Activated gamma-delta T cell (primary cell): ENCODE results near the gene MRPS14.
"Not testable (repeated sequence)": the region's sequence is repeated elsewhere in the genome, so short reads cannot be mapped to it uniquely, and the experiment has no call there.

Source experiments
- DNase-seq: peaks from one replicate; lab custom pipeline; 2025; lab: John Stamatoyannopoulos, UW

The MRPS14 gene

DNA sequence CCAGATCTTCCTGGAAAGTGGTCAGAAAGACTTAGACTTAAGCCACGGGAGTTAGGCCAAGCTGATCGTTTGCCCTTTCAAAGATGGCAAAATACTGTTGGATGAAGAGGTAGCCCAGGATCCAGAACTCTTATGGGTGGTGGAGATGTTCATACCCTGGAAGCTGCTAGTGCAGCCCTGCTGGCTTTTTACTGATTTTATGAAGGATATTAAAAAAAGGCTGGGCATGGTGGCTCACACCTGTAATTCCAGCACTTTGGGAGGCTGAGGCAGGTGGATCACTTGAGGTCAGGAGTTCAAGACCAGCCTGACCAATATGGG is 657 bp upstream of the MRPS14 start:
- not testable (repeated sequence) for DNase-seq

DNA sequence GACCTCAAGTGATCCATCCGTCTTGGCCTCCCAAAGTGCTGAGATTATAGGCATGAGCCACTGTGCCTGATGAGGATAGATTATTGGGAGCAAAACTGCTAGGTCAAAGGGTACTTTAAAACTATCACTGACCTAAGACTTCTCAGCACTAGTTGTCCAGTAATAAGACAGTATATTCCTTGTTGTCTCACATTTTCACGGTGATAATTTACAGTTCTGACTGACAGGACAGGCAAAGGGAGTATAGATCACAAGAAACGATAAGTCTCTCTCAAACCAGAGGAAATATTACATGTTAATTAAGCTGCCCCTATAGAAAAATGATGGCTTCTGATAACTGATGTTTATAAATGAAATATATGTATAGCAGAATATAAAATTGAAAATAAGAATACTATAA is 3.7 kb downstream of the MRPS14 start:
- DNase-seq: no peak

DNA sequence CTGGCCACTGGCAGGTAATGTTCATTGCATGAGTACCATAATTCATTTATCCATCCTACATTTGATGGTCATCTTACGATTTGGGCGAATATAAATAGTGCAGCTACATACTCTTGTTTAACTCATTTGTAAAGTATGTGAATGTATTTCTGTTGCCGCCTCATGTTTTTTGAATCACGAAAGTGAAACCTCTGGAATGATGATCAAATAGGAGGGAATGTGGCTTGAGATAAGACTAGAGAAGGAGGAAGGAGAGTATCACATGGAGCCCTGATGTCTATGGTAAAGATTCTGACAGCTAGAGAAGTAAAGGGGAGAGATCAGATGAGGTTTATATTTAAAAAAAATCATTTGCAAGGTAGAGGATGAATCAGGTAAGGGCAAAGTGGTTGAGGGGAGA is 8.0 kb downstream of the MRPS14 start:
- no peak for DNase-seq

GRCh38 chr1:175013445-175013844 is 9.8 kb downstream of the MRPS14 start:
- DNase-seq: no peak

- DNase-seq: no peak
These were observed 13.7 kb downstream of the MRPS14 start for GRCh38 chr1:175009532-175009931.

- DNase-seq: no peak
These were observed 18.0 kb downstream of the MRPS14 start for GRCh38 chr1:175005085-175005783.

DNA sequence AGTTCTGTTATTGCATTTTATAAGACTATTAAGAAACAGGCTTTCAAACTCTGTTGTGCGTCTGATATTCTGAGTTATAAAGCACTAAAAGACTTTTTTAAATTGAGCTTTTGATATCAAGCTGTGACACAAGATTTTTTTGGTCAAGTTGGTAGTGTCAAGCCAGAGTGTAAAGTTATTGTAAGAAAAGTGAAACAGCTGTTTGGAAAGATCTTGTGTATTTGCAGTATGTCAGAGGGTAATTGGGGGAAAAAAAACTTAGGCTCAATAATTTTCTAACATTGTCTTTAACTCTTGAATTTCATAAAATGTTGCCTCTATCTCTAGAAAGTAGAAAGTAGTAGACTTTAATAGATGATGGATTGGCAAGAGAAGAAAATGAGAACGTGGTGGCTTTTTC is 19.7 kb downstream of the MRPS14 start:
- no peak for DNase-seq

GRCh38 chr1:175002910-175003517 is 20.2 kb downstream of the MRPS14 start:
- DNase-seq: no peak

DNA sequence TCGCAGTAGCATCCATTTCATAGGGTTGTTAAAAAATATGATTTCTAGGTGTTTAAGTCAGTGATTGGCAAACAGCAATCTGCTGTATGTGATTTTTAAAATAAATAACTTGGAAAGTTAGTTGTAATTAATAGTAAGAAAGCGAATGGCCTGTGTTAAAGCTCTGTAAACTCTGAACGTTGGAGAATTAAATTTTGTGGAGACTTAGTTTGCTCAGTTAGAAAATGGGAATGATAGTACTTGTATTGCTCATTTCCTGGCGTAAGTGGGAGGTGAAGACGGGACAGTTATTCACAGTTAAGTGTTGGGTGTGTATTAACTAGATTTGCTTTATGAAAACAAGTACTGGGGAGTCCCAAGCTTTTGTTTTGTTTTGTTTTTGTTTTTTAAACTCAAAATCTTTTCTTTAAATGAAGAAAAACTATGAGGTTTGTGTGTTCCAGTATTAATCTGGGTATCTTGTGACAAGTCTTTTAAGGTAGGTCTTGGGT is 22.5 kb downstream of the MRPS14 start:
- no peak for DNase-seq

- peak; percentile 56 for DNase-seq
These were observed 23.1 kb downstream of the MRPS14 start, which contains the start of gene CACYBP for GRCh38 chr1:174999936-175000696. Gene CACYBP (plus strand): TSS chr1:174999947. CDS start chr1:175000181, 234 bp downstream.

DNA sequence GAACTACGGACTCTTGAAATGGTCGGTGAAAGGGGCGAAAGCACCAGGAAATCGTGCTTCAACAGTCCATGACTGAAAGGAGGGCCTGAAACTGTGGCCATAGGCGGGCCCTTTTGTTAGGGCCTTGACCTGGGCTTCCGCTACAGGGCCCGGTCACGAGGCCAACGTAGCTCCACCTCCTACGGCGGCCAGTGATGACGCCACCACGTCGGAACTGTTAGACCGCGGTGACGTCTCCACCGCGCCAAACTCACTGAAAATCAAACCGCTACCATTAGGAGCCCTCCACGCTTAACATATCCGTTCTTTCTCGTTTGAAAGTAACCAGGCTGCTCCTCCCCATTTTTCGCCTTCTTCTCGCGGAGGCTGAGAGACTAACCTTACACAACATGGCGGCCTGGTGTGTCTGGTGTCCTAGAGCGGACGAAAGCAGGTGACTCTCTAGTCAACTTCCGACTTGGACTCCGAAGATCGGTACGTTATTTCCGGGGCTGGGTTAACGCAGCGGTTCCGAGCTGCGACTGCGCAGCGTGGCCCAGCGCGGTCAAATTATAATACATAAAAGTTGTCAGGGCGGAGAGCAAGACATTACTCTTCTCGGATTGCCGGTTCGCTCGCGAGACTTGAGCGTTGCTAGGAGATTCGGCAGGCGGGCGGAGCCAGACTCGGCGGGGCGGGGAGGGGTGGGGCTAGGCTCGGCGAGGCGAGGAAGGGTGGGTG is 23.8 kb downstream of the MRPS14 start:
- DNase-seq: peak; percentile 96

GRCh38 chr1:174998569-174999215 is 24.5 kb downstream of the MRPS14 start:
- DNase-seq: no peak

DNA sequence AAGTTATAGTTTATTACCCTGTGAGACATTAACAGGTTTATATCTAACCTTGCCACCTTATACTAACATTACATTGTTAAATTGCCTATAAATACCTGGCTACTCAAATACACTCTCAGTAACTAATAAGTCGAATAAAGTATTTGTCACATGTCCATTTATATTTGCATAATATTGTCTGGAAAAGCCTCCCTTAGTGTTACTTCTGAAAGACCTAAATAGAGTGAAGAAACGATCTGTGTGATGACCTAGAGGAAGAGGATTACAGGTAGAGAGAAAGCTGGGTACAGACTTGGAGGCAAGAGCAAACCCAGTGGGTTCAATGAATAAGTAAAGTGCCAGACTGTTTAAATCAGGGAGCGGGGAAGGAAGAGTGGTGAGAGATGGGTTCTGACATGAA is 26.2 kb downstream of the MRPS14 start:
- no peak for DNase-seq

DNA sequence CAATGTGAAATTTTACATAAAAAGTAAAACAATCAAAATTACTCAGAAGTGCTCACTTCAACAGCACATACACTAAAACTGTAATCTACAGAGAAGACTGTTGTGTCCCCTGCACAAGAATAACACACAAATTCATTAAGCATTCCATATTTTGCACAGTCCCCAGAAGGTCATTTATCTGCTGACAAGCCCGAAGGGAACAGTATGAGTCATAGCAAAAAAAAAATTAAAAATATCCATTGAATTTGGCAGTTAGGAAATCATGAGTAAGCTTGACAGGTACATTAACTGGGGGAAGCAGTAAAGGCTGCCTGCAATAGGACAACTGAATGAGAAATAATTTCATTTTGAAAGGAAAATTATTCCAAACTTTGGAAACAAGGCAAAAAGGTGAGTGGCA is 26.7 kb downstream of the MRPS14 start:
- no peak for DNase-seq

- DNase-seq: no peak
These were observed 27.3 kb downstream of the MRPS14 start for GRCh38 chr1:174995916-174996315.

- DNase-seq: no peak
These were observed 28.1 kb downstream of the MRPS14 start for GRCh38 chr1:174995121-174995520.

GRCh38 chr1:174991473-174991872 is 31.8 kb downstream of the MRPS14 start:
- no peak for DNase-seq

- DNase-seq: no peak
These were observed 32.7 kb downstream of the MRPS14 start for GRCh38 chr1:174990382-174990999.

GRCh38 chr1:174989536-174990220 is 33.5 kb downstream of the MRPS14 start:
- DNase-seq: no peak

DNA sequence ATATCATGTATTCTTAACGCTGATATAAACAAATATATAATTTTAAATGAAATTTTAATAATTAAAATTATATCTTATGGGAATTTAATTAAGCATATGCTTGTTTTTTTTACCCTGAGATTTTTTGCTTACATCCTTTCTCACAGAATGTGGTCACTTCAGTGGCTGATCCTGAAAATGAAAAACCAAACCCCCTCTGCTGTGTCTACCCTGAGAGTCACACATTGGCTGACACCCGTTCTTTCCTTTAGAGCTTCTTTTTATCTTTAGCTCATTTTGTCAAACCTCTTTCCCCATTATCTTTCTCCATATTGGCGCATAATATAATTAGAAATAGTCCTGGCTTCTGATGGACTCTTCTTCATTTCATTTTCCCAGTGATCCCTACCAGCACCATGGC is 34.2 kb downstream of the MRPS14 start:
- DNase-seq: no peak

- DNase-seq: no peak
These were observed 34.7 kb downstream of the MRPS14 start for GRCh38 chr1:174988539-174988938.
